CD4-positive, alpha-beta T cell treated with Interleukin-12 subunit alpha and Interleukin-12 subunit beta, for 1 hour (primary cell): ENCODE measurements around the gene CAPZB.
A peak's percentile ranks its signal among the peaks of the same experiment; 100 is the strongest.

Experiments used
- DNase-seq: peaks from one replicate; pipeline ENCODE4 v3.0.0-alpha.2; 2020

Gene CAPZB

GRCh38 chr1:19342894-19343616, 142.3 kb downstream of the CAPZB start:
- DNase-seq: no peak

DNA sequence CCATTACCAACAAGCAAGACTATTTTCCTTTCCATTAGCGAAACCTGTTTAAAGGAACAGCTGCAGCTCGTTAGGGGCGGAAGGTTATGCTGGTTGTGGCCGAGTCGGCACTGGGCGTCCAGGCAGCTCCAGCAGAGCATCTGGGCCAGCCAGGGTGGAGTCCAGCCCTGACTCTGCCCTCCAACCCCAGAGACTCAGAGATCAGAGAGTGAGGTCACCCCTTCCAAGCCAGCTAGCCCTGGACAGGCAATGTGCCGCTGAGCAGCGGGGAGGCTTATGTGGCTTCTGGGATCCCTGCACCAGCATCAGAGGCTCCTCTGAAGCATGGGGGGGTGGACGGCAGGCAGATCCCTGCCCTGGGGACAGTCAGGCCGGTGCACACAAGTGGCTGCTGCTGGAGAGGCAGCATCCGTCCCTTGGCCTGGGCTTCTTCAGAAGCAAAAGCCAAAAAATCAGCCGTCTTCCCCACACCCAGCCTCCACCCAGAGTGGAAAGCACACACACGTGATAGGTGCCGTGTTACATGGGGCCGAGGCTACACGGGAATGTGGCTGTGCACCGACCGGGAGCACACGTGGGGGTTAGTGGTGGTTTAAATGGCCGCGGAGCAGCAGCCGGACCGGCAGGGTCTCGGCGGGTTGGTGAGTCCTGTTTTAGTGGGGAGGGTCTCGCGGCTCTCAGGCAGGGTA, 143.1 kb downstream of the CAPZB start:
- no peak for DNase-seq

GRCh38 chr1:19341201-19342061, 143.9 kb downstream of the CAPZB start:
- peak; percentile 75 for DNase-seq

- no peak for DNase-seq
Observed at GRCh38 chr1:19340387-19340937, 144.9 kb downstream of the CAPZB start.

DNA sequence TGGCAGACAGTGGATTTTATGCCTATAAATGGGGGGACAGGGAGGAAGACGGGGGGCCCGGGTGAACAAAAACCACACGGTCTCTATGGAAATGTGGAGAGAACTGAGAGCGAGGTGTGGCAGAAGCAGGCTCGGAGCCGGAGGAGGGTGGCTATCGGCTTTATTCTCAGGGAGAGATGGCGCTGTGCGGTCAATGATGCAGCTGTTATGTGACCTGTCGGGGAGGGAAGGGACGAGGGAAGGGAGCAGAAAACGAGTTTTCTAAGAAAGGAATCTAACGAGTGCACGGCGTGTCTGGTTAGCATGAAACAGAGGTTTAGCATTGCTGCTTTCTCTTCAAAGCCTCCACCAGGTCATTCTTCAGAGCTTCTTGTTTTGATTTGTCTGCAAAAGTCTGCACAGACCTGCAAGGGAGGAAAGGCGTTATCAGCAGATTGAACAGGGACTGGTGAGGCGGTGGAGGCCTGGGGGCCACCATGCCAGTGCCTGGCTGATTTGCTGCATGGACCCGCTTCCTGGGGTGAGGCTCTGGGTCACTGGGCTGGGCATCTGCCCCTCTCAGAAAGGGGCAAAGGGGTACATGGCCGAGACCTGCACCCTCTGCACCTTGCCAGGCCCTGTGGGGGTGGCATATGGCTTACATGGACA, 146.0 kb downstream of the CAPZB start:
- no peak for DNase-seq

GRCh38 chr1:19338323-19338762, 147.0 kb downstream of the CAPZB start:
- DNase-seq: no peak

- no peak for DNase-seq
Observed at GRCh38 chr1:19337289-19337688, 148.1 kb downstream of the CAPZB start.

DNA sequence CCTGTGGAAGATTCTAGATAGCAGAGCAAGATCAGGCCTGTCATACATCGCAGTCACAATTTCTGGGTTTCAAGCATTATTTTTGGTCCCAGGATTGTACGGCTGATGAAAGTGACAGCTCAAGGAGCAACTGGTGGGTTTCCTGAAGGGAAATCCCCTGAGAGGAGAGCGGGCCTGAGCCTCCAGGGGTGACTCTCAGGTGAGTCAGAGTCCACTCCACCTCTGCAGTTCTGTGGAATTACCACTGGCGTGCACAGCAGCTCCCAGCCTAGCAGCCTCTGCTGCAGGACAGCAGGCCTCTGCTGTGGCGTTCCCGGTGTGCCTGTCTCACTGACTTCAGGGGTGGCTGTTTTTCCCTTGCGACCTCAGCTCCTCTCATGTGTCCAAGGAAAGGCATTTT, 148.8 kb downstream of the CAPZB start:
- no peak for DNase-seq

GRCh38 chr1:19333587-19334354, 151.6 kb downstream of the CAPZB start:
- no peak for DNase-seq

DNA sequence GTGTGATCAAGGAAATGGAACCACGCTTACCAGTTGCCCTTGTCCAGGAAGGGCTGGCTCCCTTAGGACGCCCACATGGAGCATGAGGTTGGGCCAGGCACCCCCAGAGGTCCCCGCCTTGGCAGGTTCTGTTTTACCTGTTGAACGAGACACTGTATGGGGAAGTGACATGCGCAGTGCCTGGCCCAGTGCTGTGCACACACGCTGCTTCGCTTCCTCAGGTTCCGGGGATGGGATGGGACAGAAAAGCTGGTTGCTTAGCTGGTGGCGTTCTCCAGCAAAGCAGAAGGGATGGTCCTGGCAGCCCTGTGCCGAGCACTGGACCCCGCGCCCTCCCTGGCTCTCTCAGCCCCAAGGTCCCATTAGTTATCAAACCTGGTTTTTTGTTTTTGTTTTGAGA, 152.5 kb downstream of the CAPZB start:
- DNase-seq: no peak

DNA sequence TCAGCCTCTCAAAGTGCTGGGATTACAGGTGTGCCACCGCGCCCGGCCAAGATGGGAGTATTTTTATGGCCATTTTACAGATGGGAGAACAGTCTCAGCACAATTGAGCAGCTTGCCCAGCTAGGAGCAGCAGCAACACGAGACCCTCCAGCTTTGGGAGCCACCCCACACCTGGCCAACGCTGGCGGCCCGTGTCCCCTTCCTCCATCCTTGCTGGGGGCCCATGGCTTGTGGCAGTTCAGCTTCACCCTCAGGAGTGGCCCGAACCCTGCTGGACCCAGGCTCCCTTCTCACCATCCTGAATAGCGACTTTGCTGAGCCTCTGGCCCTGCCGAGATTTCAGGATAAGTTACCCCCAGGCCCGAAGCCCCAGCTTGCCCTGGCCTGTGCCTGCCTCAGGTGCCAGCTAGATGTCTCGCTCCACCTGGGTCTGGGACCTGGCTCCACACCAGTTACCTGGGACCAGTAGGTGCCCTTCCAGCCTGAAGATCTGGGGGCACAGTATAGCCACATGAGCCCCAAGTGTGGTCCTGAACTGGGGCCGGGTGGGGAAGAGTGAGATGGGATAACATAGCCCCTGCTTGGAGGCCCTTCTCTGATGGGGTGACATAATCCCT, 154.0 kb downstream of the CAPZB start:
- no peak for DNase-seq

DNA sequence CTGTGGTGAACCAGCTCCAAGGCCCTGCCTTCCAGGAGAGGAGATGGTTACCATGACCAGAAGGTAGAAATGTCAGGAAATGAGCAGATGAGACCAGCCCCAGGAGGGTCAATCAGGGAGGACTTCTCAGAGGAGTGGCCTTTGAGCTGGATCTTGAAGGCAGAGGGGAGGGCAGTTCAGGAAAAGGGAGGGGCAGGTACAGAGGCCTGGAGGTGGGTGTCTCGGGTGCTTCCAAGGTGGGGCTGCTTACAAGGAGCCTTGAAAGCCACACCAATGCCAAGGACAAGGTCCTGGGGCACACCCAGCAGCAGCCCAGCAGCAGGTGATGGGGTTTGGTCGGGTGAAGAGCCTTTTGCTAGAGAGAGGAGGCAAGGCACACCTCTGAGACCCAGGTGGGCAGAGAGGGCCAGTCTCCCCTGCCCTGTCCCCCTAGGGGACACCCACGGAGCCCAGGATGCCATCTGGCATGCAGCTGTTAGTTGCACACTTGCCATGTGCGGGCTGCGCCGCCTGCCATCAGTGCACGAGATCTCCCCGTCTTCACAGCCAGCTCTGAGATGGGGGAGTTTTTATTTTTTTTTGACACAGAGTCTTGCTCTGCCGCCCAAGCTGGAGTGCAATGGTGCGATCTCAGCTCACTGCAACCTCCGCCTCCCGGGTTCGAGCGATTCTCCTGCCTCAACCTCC, 154.7 kb downstream of the CAPZB start:
- no peak for DNase-seq

DNA sequence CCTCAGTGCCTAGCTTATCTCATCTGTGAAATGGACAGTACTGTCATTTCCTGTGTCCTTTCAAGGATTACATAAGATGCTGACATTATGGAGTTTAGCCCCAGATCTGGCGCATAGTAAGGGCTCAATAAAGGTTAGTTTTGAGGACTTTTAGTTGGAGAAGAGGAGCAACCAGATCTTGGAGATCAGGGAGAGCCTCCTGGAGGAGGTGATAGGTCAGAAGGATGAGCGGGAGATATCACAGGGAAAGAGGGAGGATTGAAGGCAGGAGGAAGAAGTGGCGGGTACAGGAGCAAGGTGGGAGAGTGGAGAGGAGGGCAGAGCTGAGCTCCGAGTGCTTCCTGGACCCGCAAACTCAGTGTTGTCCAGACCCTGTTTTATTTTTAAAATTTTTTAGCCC, 155.7 kb downstream of the CAPZB start:
- no peak for DNase-seq

- DNase-seq: no peak
Observed at GRCh38 chr1:19329188-19329587, 156.2 kb downstream of the CAPZB start.

DNA sequence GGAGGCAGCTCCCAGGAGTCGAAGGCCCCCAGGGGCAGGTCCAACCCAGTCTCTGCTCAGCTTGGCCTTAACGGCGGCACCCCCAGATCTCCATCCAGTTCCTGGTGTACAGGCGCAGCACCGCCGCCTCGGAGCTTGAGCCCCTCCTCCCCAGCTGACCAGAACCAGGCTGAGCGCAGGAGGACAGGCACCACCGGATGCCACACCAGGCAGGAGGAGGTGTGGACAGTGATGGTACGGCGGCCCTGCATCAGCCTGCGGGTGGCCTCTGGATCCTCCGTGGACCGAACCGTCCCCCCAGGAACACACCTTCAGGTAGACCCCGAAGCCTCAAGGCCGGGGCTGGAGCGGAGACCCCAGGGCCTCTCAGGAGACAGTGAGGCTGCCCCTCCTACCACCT, 156.9 kb downstream of the CAPZB start:
- no peak for DNase-seq

DNA sequence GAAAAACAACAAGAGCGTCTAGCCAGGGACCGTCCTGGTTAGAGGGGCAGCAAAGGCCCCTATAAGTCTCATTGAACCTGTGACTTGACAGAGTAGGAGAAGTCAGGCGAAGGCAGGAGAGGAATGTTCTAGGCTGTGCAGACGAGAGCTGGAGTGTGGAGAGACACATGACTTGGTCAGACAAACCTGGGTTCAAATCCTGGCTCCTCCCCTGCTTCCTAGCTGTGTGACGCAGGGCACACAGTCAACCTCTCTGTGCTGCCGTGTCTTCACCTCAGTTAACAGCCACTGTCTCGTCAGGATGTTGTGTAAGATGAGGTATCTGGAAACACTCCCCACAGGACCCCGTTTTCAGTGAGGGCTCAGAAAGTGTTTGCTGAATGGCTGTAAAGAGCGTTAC, 157.6 kb downstream of the CAPZB start:
- no peak for DNase-seq

DNA sequence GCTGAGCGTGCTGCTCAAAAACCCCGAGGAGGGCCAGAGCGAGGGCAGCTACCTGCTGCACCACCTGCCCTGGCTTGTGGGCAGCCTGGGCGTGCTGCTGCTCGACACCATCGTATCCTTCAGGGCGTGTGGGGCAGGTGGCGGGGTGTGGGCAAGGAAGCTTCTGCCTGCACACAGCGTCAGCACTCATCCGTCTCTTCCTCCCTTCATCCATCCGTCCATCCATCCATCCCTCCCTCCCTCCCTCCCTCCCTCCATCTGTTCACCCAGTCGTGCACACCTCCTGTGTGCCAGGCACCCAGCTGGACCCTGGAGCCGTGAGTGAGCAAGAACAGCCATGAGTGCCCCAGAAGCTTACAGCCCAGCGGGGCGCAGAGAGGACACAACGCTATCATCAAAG, 158.0 kb downstream of the CAPZB start:
- DNase-seq: no peak

- DNase-seq: no peak
Observed at GRCh38 chr1:19326748-19327065, 158.6 kb downstream of the CAPZB start.

DNA sequence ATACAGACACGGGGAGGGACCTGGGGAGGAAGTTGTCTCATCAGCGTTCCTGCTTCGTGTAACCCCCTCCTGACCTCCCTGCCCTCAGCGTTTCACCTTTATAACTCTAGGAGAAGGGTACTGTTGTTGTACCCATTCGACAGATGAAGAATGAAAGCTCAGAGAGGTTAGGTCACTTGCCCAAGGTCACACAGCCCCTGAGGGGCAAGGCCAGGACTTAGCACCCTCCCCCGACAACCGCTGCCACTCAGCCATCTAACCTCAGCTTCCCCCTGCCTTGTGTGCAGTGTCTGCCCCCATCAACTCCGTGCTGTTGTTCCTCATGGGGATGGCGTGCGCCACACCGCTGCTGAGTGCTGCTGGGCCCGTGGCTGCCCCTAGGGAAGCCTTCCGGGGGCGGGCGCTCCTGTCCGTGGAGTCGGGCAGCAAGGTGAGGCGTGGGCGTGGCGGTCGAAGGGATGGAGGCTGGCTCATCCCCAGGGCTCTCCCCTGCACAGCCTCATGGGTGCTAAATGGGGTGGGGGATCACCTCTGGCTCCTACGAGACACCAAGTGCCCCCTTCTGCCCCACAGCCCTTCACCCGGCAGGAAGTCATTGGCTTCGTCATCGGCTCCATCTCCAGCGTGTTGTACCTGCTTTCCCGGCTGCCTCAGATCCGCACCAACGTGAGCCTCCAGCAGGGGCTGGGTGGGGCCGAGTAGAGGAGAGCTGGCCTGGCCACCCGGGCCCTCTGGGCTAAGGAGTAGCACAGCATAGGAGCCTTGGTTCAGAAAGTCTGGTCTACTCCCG, 159.2 kb downstream of the CAPZB start:
- no peak for DNase-seq

DNA sequence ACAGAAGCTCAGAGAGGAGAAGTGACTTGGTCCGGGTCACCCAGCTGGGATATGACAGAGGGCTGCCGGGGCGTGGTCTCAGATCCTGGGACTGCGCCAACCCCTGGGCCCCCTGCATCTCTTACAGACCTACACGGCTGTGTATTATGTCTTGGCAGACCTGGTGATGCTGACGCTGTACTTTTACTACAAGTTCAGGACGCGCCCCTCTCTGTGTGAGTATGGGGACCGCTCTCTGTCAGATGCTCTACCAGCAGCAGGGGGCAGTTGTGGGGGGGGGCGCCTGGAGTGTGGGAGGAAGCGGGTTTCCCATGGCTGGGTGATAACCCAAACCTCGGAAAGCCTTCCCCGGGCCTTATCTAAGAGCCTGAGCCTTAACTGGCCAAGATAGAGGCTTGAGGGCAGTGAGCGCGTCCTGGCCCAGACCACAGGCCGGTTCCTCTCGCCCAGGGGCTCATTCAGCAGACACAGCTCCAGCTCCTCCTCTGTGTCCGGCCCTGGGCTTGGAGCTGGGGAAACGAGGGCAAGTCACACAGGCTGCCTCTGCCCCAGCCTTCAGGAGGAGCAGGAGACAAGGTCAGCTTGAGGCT, 159.9 kb downstream of the CAPZB start:
- no peak for DNase-seq
